Measurements from ENCODE around the gene SCN2B. TPM values are rescaled to one million over a fixed set of nuclear protein-coding genes. Genes with fewer than 3 reads are reported as not detected.

Gene SCN2B
- total RNA-seq, 1 donor from 2014 or later = 0.40 TPM

- no peaks in the 10 kb centered on the region for H3K4me1 Mint-ChIP-seq
- no peak overlapping the region for H3K4me3 Mint-ChIP-seq
- H3K27ac Mint-ChIP-seq (ENCODE audit: unreplicated experiment) = no peak overlapping the region
- H3K36me3 Mint-ChIP-seq (ENCODE audit: low read depth) = no peaks in the 10 kb centered on the region
- H3K27me3 Mint-ChIP-seq (ENCODE audit: low read depth) = peaks cover 80% of the 10 kb centered on the region
- DNase-seq (ENCODE audit: low read depth, low spot score) = no peak
- TF ChIP-seq CTCF (conservative IDR thresholded peaks at IDR 0.05) = no peak
- no peaks in the 10 kb centered on the region for H3K9me3 Mint-ChIP-seq
Measured at GRCh38 chr11:118221419-118221818, 45.0 kb upstream of the SCN2B start.

- DNase-seq (ENCODE audit: low read depth, low spot score) = no peak
- Mint-ChIP-seq H3K4me1 (no peaks in the 10 kb centered on the region), H3K27ac (ENCODE audit: unreplicated experiment) (no peak overlapping the region), H3K4me3 (no peak overlapping the region), H3K36me3 (ENCODE audit: low read depth) (no peaks in the 10 kb centered on the region), H3K9me3 (peaks cover under 1% of the 10 kb centered on the region), H3K27me3 (ENCODE audit: low read depth) (peaks cover 72% of the 10 kb centered on the region)
- no peak for TF ChIP-seq CTCF (conservative IDR thresholded peaks at IDR 0.05)
Measured at GRCh38 chr11:118219732-118220131, 43.3 kb upstream of the SCN2B start.

GRCh38 chr11:118219244-118219643, 42.8 kb upstream of the SCN2B start:
- no peaks in the 10 kb centered on the region for H3K36me3 Mint-ChIP-seq (ENCODE audit: low read depth)
- no peak for DNase-seq (ENCODE audit: low read depth, low spot score)
- TF ChIP-seq CTCF (conservative IDR thresholded peaks at IDR 0.05) = no peak
- H3K9me3 Mint-ChIP-seq = peaks cover 4% of the 10 kb centered on the region
- H3K27me3 Mint-ChIP-seq (ENCODE audit: low read depth) = peaks cover 73% of the 10 kb centered on the region
- H3K4me3 Mint-ChIP-seq = no peak overlapping the region
- H3K4me1 Mint-ChIP-seq = no peaks in the 10 kb centered on the region
- H3K27ac Mint-ChIP-seq (ENCODE audit: unreplicated experiment) = no peak overlapping the region

- Mint-ChIP-seq H3K36me3 (ENCODE audit: low read depth) (no peaks in the 10 kb centered on the region), H3K27ac (ENCODE audit: unreplicated experiment) (no peak overlapping the region), H3K27me3 (ENCODE audit: low read depth) (peaks cover 74% of the 10 kb centered on the region), H3K4me1 (peaks cover 5% of the 10 kb centered on the region), H3K4me3 (no peak overlapping the region), H3K9me3 (peaks cover 4% of the 10 kb centered on the region)
- TF ChIP-seq CTCF (conservative IDR thresholded peaks at IDR 0.05) = no peak
- no peak for DNase-seq (ENCODE audit: low read depth, low spot score)
Measured at GRCh38 chr11:118217575-118217974, 41.1 kb upstream of the SCN2B start.

GRCh38 chr11:118216621-118217481, 40.4 kb upstream of the SCN2B start:
- Mint-ChIP-seq H3K27ac (ENCODE audit: unreplicated experiment) (no peak overlapping the region), H3K36me3 (ENCODE audit: low read depth) (no peaks in the 10 kb centered on the region), H3K27me3 (ENCODE audit: low read depth) (peaks cover 74% of the 10 kb centered on the region), H3K4me3 (no peak overlapping the region), H3K9me3 (peaks cover 4% of the 10 kb centered on the region), H3K4me1 (peaks cover 5% of the 10 kb centered on the region)
- no peak for DNase-seq (ENCODE audit: low read depth, low spot score)
- no peak for TF ChIP-seq CTCF (conservative IDR thresholded peaks at IDR 0.05)
